ENCODE data around the gene ZNF148. TPM values are rescaled to one million over a fixed set of nuclear protein-coding genes. Genes with fewer than 3 reads are reported as not detected.

Gene ZNF148
- polyA plus RNA-seq, 3 donors: 6.5 to 48.4 (median 34.1) TPM

GRCh38 chr3:125353128-125353527 is 22.0 kb downstream of the ZNF148 start:
- Mint-ChIP-seq H3K4me3 (no peak overlapping the region), H3K9me3 (no peaks in the 10 kb centered on the region), H3K36me3 (peaks cover 2 to 9% of the 10 kb centered on the region in 2 donors), H3K27ac (peak overlapping the region in 1 of 7 donors; percentile 29), H3K4me1 (peaks cover 68% of the 10 kb centered on the region), H3K27me3 (ENCODE audit: low read depth in 3 of 3) (peaks cover 0 to 2% (median 0%) of the 10 kb centered on the region in 3 donors)
- H3K79me2 ChIP-seq (ENCODE audit: insufficient read depth, low read length): peaks cover 100% of the 10 kb centered on the region
- H3K4me3 ChIP-seq (replicated peaks in 1 of 3; ENCODE audit: low read depth in 2 of 3, low read length in 3 of 3): no peak overlapping the region
- no peak overlapping the region for H3K9ac ChIP-seq (ENCODE audit: insufficient read depth, low read length, poor library complexity, severe bottlenecking)
- DNase-seq: no peak
- intact Hi-C loops (cut with micrococcal nuclease): no loop called here
- peaks cover 99% of the 10 kb centered on the region for H4K20me1 ChIP-seq (ENCODE audit: insufficient read depth, low read length)
- no peak overlapping the region for H3K27ac ChIP-seq (ENCODE audit: low read depth in 1 of 2, low read length in 2 of 2)
- no peaks in the 10 kb centered on the region for H3K9me3 ChIP-seq (replicated peaks in 1 of 2; ENCODE audit: control insufficient read depth in 1 of 2, insufficient read depth in 1 of 2, low read length in 2 of 2)
- H3K27me3 ChIP-seq (ENCODE audit: control insufficient read depth in 2 of 2, insufficient read depth in 2 of 2, low read length in 2 of 2): no peaks in the 10 kb centered on the region
- H3K36me3 ChIP-seq (replicated peaks in 1 of 2; ENCODE audit: control insufficient read depth in 1 of 2, insufficient read depth in 2 of 2, low read length in 2 of 2): no peaks in the 10 kb centered on the region
- no peak overlapping the region for H2AFZ ChIP-seq (ENCODE audit: insufficient read depth, low read depth, low read length, poor library complexity, severe bottlenecking)
- H3K4me2 ChIP-seq (replicated peaks; ENCODE audit: extremely low read depth, low read length, poor library complexity, severe bottlenecking): no peak overlapping the region
- peaks cover 17 to 27% of the 10 kb centered on the region in 2 donors for H3K4me1 ChIP-seq (ENCODE audit: control insufficient read depth in 1 of 2, insufficient read depth in 2 of 2, low read length in 2 of 2)
- TF ChIP-seq, protein P1, sequence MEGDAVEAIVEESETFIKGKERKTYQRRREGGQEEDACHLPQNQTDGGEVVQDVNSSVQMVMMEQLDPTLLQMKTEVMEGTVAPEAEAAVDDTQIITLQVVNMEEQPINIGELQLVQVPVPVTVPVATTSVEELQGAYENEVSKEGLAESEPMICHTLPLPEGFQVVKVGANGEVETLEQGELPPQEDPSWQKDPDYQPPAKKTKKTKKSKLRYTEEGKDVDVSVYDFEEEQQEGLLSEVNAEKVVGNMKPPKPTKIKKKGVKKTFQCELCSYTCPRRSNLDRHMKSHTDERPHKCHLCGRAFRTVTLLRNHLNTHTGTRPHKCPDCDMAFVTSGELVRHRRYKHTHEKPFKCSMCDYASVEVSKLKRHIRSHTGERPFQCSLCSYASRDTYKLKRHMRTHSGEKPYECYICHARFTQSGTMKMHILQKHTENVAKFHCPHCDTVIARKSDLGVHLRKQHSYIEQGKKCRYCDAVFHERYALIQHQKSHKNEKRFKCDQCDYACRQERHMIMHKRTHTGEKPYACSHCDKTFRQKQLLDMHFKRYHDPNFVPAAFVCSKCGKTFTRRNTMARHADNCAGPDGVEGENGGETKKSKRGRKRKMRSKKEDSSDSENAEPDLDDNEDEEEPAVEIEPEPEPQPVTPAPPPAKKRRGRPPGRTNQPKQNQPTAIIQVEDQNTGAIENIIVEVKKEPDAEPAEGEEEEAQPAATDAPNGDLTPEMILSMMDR (IDR thresholded peaks at IDR 0.05): no peak

DNA sequence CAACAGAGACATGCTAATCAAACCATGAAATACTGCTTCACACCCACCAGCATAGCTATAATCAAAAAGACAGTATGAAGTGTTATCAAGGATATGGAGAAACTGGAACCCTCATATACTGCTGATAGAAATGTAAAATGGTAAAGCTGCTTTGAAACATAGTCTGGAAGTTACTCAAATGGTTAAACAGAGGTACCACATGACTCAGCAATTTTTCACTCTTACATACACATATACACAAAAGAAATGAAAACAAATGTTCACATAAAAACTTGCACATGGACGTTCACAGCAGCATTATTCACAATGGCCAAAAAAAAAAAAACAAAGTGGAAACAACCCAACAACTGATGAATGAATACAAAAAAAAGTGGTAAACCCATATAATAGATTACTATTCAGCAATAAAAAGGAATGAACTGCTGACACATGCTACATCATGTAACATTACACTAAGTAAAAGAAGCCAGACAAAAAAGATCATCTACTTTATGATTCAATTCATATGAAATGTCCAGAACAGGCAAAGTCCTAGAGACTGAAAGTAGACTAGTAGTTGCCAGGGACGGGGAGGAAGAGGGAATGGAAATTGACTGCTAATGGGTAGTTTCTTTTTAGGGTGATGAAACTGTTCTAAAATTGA is 23.2 kb downstream of the ZNF148 start:
- H3K79me2 ChIP-seq (ENCODE audit: insufficient read depth, low read length): peaks cover 100% of the 10 kb centered on the region
- no peak for DNase-seq
- no peak overlapping the region for H2AFZ ChIP-seq (ENCODE audit: insufficient read depth, low read depth, low read length, poor library complexity, severe bottlenecking)
- no peaks in the 10 kb centered on the region for H3K27me3 ChIP-seq (ENCODE audit: control insufficient read depth in 2 of 2, insufficient read depth in 2 of 2, low read length in 2 of 2)
- Mint-ChIP-seq H3K27me3 (ENCODE audit: low read depth in 3 of 3) (no peaks in the 10 kb centered on the region), H3K9me3 (no peaks in the 10 kb centered on the region), H3K27ac (peak overlapping the region in 3 of 7 donors; percentile 7 to 52 (median 37)), H3K36me3 (peaks cover 2 to 10% of the 10 kb centered on the region in 2 donors), H3K4me1 (peaks cover 61% of the 10 kb centered on the region), H3K4me3 (no peak overlapping the region)
- no peak overlapping the region for H3K4me2 ChIP-seq (replicated peaks; ENCODE audit: extremely low read depth, low read length, poor library complexity, severe bottlenecking)
- no peak overlapping the region for H3K4me3 ChIP-seq (replicated peaks in 1 of 3; ENCODE audit: low read depth in 2 of 3, low read length in 3 of 3)
- H4K20me1 ChIP-seq (ENCODE audit: insufficient read depth, low read length): peaks cover 99% of the 10 kb centered on the region
- H3K9ac ChIP-seq (ENCODE audit: insufficient read depth, low read length, poor library complexity, severe bottlenecking): no peak overlapping the region
- intact Hi-C loops (cut with micrococcal nuclease): no loop called here
- TF ChIP-seq, protein P1 (IDR thresholded peaks at IDR 0.05): no peak
- WGBS (ENCODE audit: insufficient coverage): 70% methylated on average over 1 of the region's 2 CpGs
- H3K4me1 ChIP-seq (ENCODE audit: control insufficient read depth in 1 of 2, insufficient read depth in 2 of 2, low read length in 2 of 2): peaks cover 5 to 15% of the 10 kb centered on the region in 2 donors
- no peaks in the 10 kb centered on the region for H3K9me3 ChIP-seq (replicated peaks in 1 of 2; ENCODE audit: control insufficient read depth in 1 of 2, insufficient read depth in 1 of 2, low read length in 2 of 2)
- no peaks in the 10 kb centered on the region for H3K36me3 ChIP-seq (replicated peaks in 1 of 2; ENCODE audit: control insufficient read depth in 1 of 2, insufficient read depth in 2 of 2, low read length in 2 of 2)
- H3K27ac ChIP-seq (ENCODE audit: low read depth in 1 of 2, low read length in 2 of 2): no peak overlapping the region
